Activated CD4-positive, alpha-beta T cell treated with anti-CD3 and anti-CD28 coated beads for 36 hours (primary cell): ENCODE measurements around the gene CCDC85C. TPM values are rescaled to one million over a fixed set of nuclear protein-coding genes. Genes with fewer than 3 reads are reported as not detected.

Experiments used
- ATAC-seq: fragments of 200-7000 bp; cut with Tn5 transposase; one replicate; pipeline ENCODE4 v1.10.0; 2021; ENCODE audit warnings: mild to moderate bottlenecking, moderate library complexity
- CTCF ChIA-PET: fragments of 350-600 bp; sonication (Branson Sonifier 250); formaldehyde crosslinking; loops from one replicate; lab custom pipeline; 2021; ENCODE audit warnings: antibody characterized with exemption; lab: Charles Lee
- POLR2A ChIA-PET: fragments of 350-600 bp; sonication (Branson Sonifier 250); formaldehyde crosslinking; loops from one replicate; lab custom pipeline; 2021; ENCODE audit warnings: antibody characterized with exemption, inconsistent platforms; lab: Charles Lee
- DNase-seq: peaks from one replicate; pipeline ENCODE4 v3.0.0-alpha.2; 2020
- H3K27ac Mint-ChIP-seq: one replicate; pipeline ENCODE4 v1.8.0; 2021; ENCODE audit warnings: mixed read lengths
- H3K27me3 Mint-ChIP-seq: one replicate; pipeline ENCODE4 v1.8.0; 2021; ENCODE audit warnings: mixed read lengths
- H3K36me3 Mint-ChIP-seq: one replicate; pipeline ENCODE4 v1.8.0; 2021; ENCODE audit warnings: low read depth, mixed read lengths
- H3K4me1 Mint-ChIP-seq: one replicate; pipeline ENCODE4 v1.8.0; 2021; ENCODE audit warnings: mixed read lengths
- H3K4me3 Mint-ChIP-seq: one replicate; pipeline ENCODE4 v1.8.0; 2021; ENCODE audit warnings: mild to moderate bottlenecking, moderate library complexity, mixed read lengths
- H3K9me3 Mint-ChIP-seq: one replicate; pipeline ENCODE4 v1.8.0; 2021; ENCODE audit warnings: low read depth, mixed read lengths
- intact Hi-C, 2 experiments: fragments of 100-400 bp; cut with DNase I in 1 of 2; cut with micrococcal nuclease in 1 of 2; formaldehyde crosslinking; loops; one replicate each; pipeline versions ENCODE4 v1.14.2 to v1.15.1; 2022 to 2024; cut with DNase I, micrococcal nuclease
- total RNA-seq, 2 experiments: library from RNA; stranded (reverse); gene quantifications; one replicate each; pipeline ENCODE4 v1.2.3, GENCODE V29; 2021

The CCDC85C gene
- total RNA-seq, 2 experiments from 2014 or later = 6.1 to 6.2 TPM

DNA sequence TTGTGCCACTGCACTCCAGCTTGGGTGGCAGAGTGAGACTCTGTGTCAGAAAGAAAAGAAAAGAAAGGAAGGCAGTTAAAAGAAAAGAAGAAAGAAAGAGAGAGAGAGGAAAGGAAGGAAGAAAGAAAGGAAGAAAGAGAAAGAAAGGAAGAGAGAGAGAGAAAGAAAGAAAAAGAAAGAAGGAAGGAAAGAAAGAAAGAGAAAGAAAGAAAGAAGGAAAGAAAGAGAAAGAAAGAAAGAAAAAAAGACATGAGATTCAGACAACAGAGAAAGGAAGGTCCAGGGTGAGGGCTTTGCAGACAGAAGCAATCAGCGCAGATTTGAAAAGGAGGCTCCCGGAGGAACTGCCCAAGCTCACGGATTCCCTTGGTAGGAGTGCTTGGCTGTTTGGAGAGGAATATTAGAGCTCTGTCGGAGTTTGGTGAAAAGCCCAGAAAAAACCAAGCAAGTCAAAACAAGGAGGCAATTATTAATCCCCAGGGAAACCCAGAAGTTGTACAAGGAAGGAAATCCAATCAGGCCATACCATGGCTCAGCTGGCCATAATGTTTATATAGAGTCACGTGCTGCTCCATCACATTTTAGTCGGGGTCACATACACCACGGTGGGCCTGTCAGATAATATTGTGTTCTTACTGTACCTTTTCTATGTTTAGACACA, 11.6 kb upstream of the CCDC85C start:
- H3K36me3 Mint-ChIP-seq = no peaks in the 10 kb centered on the region
- intact Hi-C loops = no loop called here
- peaks cover 2% of the 10 kb centered on the region for H3K4me1 Mint-ChIP-seq
- no peak for DNase-seq
- POLR2A ChIA-PET = interaction anchor here (0.6 kb wide), 1 partner anchor 10 kb away, joined by 5 read pairs; no protein-coding TSS in a partner anchor
- CTCF ChIA-PET = interaction anchor here (0.6 to 1.5 kb wide), 2 partner anchors 11 to 155 kb away, joined by 3 read pairs; no protein-coding TSS in a partner anchor
- H3K4me3 Mint-ChIP-seq = no peak overlapping the region
- H3K27me3 Mint-ChIP-seq = peaks cover 19% of the 10 kb centered on the region
- ATAC-seq = no peak
- no peak overlapping the region for H3K27ac Mint-ChIP-seq
- no peaks in the 10 kb centered on the region for H3K9me3 Mint-ChIP-seq

DNA sequence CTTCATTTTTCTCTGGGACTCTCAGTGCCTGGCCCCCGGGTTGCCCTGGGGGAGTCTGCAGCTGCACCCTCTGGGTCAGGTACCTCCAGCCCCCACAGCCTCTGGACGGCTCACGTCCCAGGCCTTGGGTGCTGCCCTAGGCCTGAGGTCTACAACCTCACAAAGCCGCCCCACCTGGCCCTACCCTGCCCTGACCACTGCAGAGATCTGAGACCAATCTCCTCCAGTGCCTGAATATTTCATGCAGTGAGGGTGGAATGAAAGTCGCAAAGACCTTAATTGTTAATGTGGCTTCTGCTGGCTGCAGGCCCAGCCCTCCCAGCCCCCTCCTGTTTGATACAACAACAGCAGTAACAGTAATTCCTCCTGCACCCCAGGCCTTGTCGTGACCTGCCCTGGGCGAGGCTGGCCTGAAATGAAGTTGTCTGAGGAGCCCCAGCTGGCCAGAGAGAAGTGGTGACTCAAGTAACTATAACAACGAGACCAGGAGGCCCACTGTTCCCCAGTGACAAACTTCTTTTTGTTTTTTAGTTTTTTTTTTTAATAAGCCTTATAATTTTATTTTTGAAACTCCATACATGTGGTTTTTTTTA, 8.8 kb upstream of the CCDC85C start:
- no peak for DNase-seq
- intact Hi-C loops = no loop called here
- no peaks in the 10 kb centered on the region for H3K36me3 Mint-ChIP-seq
- H3K4me1 Mint-ChIP-seq = peaks cover 11% of the 10 kb centered on the region
- ChIA-PET POLR2A (no interaction called here), CTCF (no interaction called here)
- ATAC-seq = no peak
- no peak overlapping the region for H3K27ac Mint-ChIP-seq
- H3K4me3 Mint-ChIP-seq = no peak overlapping the region
- peaks cover 15% of the 10 kb centered on the region for H3K27me3 Mint-ChIP-seq
- no peaks in the 10 kb centered on the region for H3K9me3 Mint-ChIP-seq

DNA sequence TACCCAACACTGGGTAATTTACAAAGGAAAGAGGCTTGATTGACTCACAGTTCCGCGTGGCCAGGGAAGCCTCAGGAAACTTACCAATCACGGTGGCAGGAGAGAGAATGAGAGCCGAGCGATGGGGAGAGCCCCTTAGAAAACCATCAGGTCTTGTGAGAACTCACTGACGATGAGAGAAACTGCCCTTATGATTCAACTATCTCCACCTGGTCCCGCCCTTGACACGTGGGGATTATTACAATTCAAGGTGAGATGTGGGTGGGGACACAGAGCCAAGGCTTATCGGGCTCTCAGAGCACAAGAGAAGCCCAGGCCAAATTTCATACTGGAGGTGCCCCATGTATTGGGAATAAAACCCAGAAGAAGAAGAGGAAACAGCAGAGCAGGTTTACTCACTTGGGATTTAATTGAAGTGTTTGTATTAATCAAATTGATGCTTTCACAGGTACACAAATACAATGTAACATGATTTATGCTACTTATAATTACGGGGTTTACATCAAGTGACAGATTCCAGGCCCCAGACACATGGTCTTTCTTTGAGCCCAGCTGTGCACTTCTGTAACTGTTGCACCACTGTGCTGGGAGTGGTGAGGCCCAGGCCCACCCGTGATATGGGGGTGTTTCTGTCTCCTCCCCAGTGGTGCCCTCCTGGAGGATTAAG, 8.2 kb upstream of the CCDC85C start:
- CTCF ChIA-PET = no interaction called here
- DNase-seq (peak; percentile 39), ATAC-seq (peak; percentile 65)
- Mint-ChIP-seq H3K9me3 (no peaks in the 10 kb centered on the region), H3K36me3 (no peaks in the 10 kb centered on the region), H3K4me1 (peaks cover 11% of the 10 kb centered on the region), H3K27me3 (peaks cover 15% of the 10 kb centered on the region), H3K4me3 (no peak overlapping the region), H3K27ac (no peak overlapping the region)
- POLR2A ChIA-PET = no interaction called here
- intact Hi-C loops = no loop called here

DNA sequence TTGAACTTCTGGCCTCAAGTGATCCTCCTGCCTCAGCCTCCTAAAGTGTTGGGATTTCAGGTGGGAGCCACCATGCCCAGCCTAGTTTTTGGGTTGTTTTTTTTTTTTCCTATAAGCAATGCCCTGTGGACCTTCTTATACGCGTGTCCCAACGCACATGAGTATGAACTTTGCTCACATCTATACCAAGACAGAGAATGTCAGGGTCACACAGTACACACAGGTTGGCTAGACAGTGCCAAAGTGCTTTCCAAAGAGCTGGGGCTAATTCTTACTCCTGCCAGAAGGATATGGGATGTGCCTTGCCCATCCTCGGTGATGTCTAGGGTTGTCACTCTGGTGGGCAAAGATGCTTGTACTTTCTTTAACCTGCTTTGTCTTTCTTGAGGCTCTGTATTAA, 7.6 kb upstream of the CCDC85C start:
- intact Hi-C loops = no loop called here
- H3K27me3 Mint-ChIP-seq = peaks cover 10% of the 10 kb centered on the region
- CTCF ChIA-PET = no interaction called here
- no peak overlapping the region for H3K27ac Mint-ChIP-seq
- no peak overlapping the region for H3K4me3 Mint-ChIP-seq
- DNase-seq = no peak
- H3K4me1 Mint-ChIP-seq = peaks cover 11% of the 10 kb centered on the region
- ATAC-seq = no peak
- H3K9me3 Mint-ChIP-seq = no peaks in the 10 kb centered on the region
- H3K36me3 Mint-ChIP-seq = no peaks in the 10 kb centered on the region
- POLR2A ChIA-PET = no interaction called here

GRCh38 chr14:99609245-99610170, 5.5 kb upstream of the CCDC85C start:
- intact Hi-C loops = no loop called here
- H3K9me3 Mint-ChIP-seq = no peaks in the 10 kb centered on the region
- H3K27ac Mint-ChIP-seq = no peak overlapping the region
- ATAC-seq = no peak
- peak; percentile 58 for DNase-seq
- ChIA-PET CTCF (interaction anchor here (0.6 to 2.5 kb wide), 7 partner anchors 9 to 780 kb away, joined by 3 to 10 read pairs (median 3); no protein-coding TSS in a partner anchor), POLR2A (interaction anchor here (1.0 kb wide), 1 partner anchor 11 kb away, joined by 3 read pairs; no protein-coding TSS in a partner anchor)
- no peaks in the 10 kb centered on the region for H3K36me3 Mint-ChIP-seq
- no peaks in the 10 kb centered on the region for H3K27me3 Mint-ChIP-seq
- H3K4me3 Mint-ChIP-seq = no peak overlapping the region
- H3K4me1 Mint-ChIP-seq = peaks cover 17% of the 10 kb centered on the region

DNA sequence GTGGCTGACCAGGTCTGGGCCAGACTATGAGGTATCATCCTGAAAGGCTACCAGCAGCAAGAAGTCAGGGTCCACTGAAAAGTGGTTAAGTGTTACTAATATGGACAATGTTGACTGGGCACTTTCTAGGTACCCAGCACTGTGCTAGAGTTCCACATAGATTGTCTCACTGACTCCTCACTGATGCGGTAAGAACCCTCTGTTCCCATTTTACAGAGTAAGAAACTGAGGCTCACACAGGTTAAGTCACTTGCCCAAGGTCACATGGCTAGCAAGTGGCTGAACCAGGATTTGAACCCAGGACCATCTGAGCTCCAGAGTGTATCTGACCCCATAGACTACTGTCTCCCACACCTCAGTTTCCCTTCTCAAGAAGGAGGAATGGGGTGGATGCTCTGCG, 4.6 kb upstream of the CCDC85C start:
- H3K9me3 Mint-ChIP-seq = no peaks in the 10 kb centered on the region
- CTCF ChIA-PET = interaction anchor here (0.7 to 2.5 kb wide), 3 partner anchors 10 to 363 kb away, joined by 3 to 10 read pairs (median 3); no protein-coding TSS in a partner anchor
- intact Hi-C loops = no loop called here
- no peak for DNase-seq
- no peak overlapping the region for H3K4me3 Mint-ChIP-seq
- peaks cover 17% of the 10 kb centered on the region for H3K4me1 Mint-ChIP-seq
- no peak overlapping the region for H3K27ac Mint-ChIP-seq
- POLR2A ChIA-PET = interaction anchor here (1.0 kb wide), 1 partner anchor 12 kb away, joined by 3 read pairs; no protein-coding TSS in a partner anchor
- no peaks in the 10 kb centered on the region for H3K36me3 Mint-ChIP-seq
- no peak for ATAC-seq
- no peaks in the 10 kb centered on the region for H3K27me3 Mint-ChIP-seq

- Mint-ChIP-seq H3K4me1 (peaks cover 27% of the 10 kb centered on the region), H3K27ac (no peak overlapping the region), H3K27me3 (peaks cover 2% of the 10 kb centered on the region), H3K36me3 (no peaks in the 10 kb centered on the region), H3K9me3 (no peaks in the 10 kb centered on the region), H3K4me3 (peak overlapping the region; percentile 8)
- ATAC-seq (no peak), DNase-seq (no peak)
- POLR2A ChIA-PET = no interaction called here
- intact Hi-C loops = no loop called here
- CTCF ChIA-PET = interaction anchor here (0.7 to 1.0 kb wide), 3 partner anchors 22 to 140 kb away, joined by 3 to 6 read pairs (median 3); no protein-coding TSS in a partner anchor
These were observed 2.4 kb upstream of the CCDC85C start for GRCh38 chr14:99606359-99606758.

GRCh38 chr14:99605299-99605961, 1.4 kb upstream of the CCDC85C start:
- Mint-ChIP-seq H3K27ac (peak overlapping the region; percentile 39), H3K36me3 (no peaks in the 10 kb centered on the region), H3K27me3 (peaks cover 2% of the 10 kb centered on the region), H3K4me3 (peak overlapping the region; percentile 72), H3K9me3 (no peaks in the 10 kb centered on the region), H3K4me1 (peaks cover 33% of the 10 kb centered on the region)
- ATAC-seq (peak; percentile 10), DNase-seq (peak; percentile 84)
- intact Hi-C loops = loop anchor here in 1 of 2 experiments (2.0 kb wide), 1 partner anchor 187 kb away; the partner anchor contains the start of gene EML1
- ChIA-PET POLR2A (interaction anchor here (0.6 kb wide), 1 partner anchor 10 kb away, joined by 5 read pairs; no protein-coding TSS in a partner anchor), CTCF (interaction anchor here (0.6 to 1.0 kb wide), 5 partner anchors 8 to 116 kb away, joined by 3 to 5 read pairs (median 3); no protein-coding TSS in a partner anchor)

DNA sequence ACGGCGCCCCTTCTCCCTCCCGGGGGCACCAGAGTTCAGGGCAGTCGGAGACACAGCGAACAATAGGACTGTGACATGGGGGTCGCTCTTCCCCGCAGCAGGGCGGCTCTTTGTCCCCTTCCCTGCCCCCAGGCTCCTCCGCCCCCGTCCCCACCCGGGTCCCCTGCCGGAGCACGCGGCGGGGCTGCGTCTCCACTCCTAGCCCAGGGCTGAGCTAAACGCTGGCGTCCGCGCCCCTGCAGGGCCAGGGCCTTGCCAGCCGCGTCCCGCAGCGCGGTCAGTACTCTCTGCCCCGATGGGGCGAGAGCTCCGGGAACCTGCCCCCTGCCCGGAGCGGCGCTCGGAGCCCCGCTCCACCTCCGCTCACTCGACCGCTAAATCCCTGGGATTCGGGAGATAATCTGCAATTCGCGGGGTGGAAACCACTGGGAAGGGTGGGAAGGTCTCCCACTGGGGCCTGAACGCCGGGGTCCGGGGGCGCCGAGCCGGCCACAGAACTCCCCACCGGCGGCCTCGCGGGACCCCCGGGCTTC, 825 bp upstream of the CCDC85C start:
- intact Hi-C loops = loop anchor here (1.0 to 5.0 kb wide), 7 partner anchors 79 to 770 kb away; partner anchors contain the start of genes CYP46A1 (in 2 of the 2), CCNK (in 1 of the 2), EML1 (in 1 of the 2) and EVL (in 1 of the 2)
- ATAC-seq = peak; percentile 16
- POLR2A ChIA-PET = interaction anchor here (0.6 kb wide), 1 partner anchor 31 kb away, joined by 4 read pairs; no protein-coding TSS in a partner anchor
- H3K4me1 Mint-ChIP-seq = peaks cover 33% of the 10 kb centered on the region
- H3K36me3 Mint-ChIP-seq = no peaks in the 10 kb centered on the region
- peak overlapping the region; percentile 72 for H3K4me3 Mint-ChIP-seq
- H3K27ac Mint-ChIP-seq = peak overlapping the region; percentile 72
- H3K9me3 Mint-ChIP-seq = no peaks in the 10 kb centered on the region
- CTCF ChIA-PET = interaction anchor here (0.5 to 0.9 kb wide), 3 partner anchors 12 to 16 kb away, joined by 3 to 5 read pairs (median 4); no protein-coding TSS in a partner anchor
- peak; percentile 55 for DNase-seq
- H3K27me3 Mint-ChIP-seq = peaks cover 2% of the 10 kb centered on the region
